ENCODE results near the gene SRD5A3. TPM values are rescaled to one million over a fixed set of nuclear protein-coding genes. Genes with fewer than 3 reads are reported as not detected.
A peak's percentile ranks its signal among the peaks of the same experiment; 100 is the strongest.

Gene SRD5A3
- total and polyA plus RNA-seq, 9 of the 15 experiments (the other 6 are each of a cell fraction or from before 2014, with no cell fraction given), result 2.5 to 37.0 (median 13.3) TPM

- no peak for TF ChIP-seq TRIM25 (IDR thresholded peaks at IDR 0.05; ENCODE audit: borderline replicate concordance)
- 0 out of 2 replicates have a peak, but pooled peaks have one; percentile 53 for TF ChIP-seq FOXJ2 (tag; IDR thresholded peaks at IDR 0.05)
- peak; percentile 64; the same call in 1 of the 2 replicates for TF ChIP-seq PHB (CRISPR knock-in tag; IDR thresholded peaks at IDR 0.05)
- TF ChIP-seq FOXO4 (CRISPR knock-in tag; IDR thresholded peaks at IDR 0.05), result no peak
- peak in 1 of 2 experiments; percentile 41 for TF ChIP-seq SIN3A (IDR thresholded peaks at IDR 0.05; ENCODE audit: borderline replicate concordance in 2 of 2, control insufficient read depth in 1 of 2, low read depth in 2 of 2, low read length in 2 of 2)
- TF ChIP-seq CHCHD3 (CRISPR knock-in tag; IDR thresholded peaks at IDR 0.05), result no peak
- TF ChIP-seq ZNF407 (IDR thresholded peaks at IDR 0.05; ENCODE audit: low read depth), result no peak
- no peak for TF ChIP-seq PTTG1 (tag; IDR thresholded peaks at IDR 0.05; ENCODE audit: low read depth)
- no peak for TF ChIP-seq RBM39 (optimal IDR thresholded peaks at IDR 0.05; ENCODE audit: low read depth, low read length)
- peak; percentile 68 for TF ChIP-seq ZNF511 (CRISPR knock-in tag; IDR thresholded peaks at IDR 0.05)
- TF ChIP-seq POLR2B (IDR thresholded peaks at IDR 0.05; ENCODE audit: low read depth, partially characterized antibody), result no peak
- TF ChIP-seq ELF4 (CRISPR knock-in tag; IDR thresholded peaks at IDR 0.05), result no peak
- no peak for TF ChIP-seq ZNF695 (CRISPR knock-in tag; IDR thresholded peaks at IDR 0.05)
- peak in 1 of 2 experiments; percentile 75; a peak in 1 of 4 replicates for TF ChIP-seq TEAD1 (CRISPR knock-in tag; IDR thresholded peaks at IDR 0.05)
- TF ChIP-seq MBD2 (IDR thresholded peaks at IDR 0.05; ENCODE audit: borderline replicate concordance, low read depth), result peak; percentile 45; the same call in 1 of the 2 replicates
Measured at GRCh38 chr4:55345980-55346850, at the start of gene SRD5A3 (continued).
